ENCODE results near the gene STAT6. TPM values are rescaled to one million over a fixed set of nuclear protein-coding genes. Genes with fewer than 3 reads are reported as not detected.
"Not testable (repeated sequence)": the region's sequence is repeated elsewhere in the genome, so short reads cannot be mapped to it uniquely, and the experiment has no call there.

Gene STAT6
- total and polyA plus RNA-seq, 2 donors: 70.2 to 236 TPM

GRCh38 chr12:57087010-57087690 lies 24.0 kb downstream of the STAT6 start:
- Histone ChIP-seq H3K9me3 (ENCODE audit: control insufficient read depth in 2 of 2, insufficient read depth in 1 of 2, low read length in 1 of 2) (no peaks in the 10 kb centered on the region), H3K36me3 (ENCODE audit: control insufficient read depth in 2 of 2, insufficient read depth in 2 of 2, low read length in 1 of 2) (peaks cover 13 to 15% of the 10 kb centered on the region in 2 donors), H3K4me1 (ENCODE audit: control insufficient read depth in 2 of 2, insufficient read depth in 2 of 2, low read length in 2 of 2) (peaks cover 9 to 48% of the 10 kb centered on the region in 2 donors), H3K27me3 (ENCODE audit: control insufficient read depth in 2 of 2, insufficient read depth in 1 of 2, low read length in 1 of 2) (no peaks in the 10 kb centered on the region), H3K27ac (ENCODE audit: low read depth in 1 of 2, low read length in 1 of 2) (peak overlapping the region; percentile 99), H3K4me3 (ENCODE audit: low read length in 2 of 2) (peak overlapping the region; percentile 83 to 97)
- peak in 5 of 9 donors; percentile 75 to 93 (median 85) for DNase-seq (ENCODE audit: low read depth in 6 of 9, low spot score in 9 of 9)
- WGBS: under 1% methylated on average over 52 of the region's 52 CpGs

DNA sequence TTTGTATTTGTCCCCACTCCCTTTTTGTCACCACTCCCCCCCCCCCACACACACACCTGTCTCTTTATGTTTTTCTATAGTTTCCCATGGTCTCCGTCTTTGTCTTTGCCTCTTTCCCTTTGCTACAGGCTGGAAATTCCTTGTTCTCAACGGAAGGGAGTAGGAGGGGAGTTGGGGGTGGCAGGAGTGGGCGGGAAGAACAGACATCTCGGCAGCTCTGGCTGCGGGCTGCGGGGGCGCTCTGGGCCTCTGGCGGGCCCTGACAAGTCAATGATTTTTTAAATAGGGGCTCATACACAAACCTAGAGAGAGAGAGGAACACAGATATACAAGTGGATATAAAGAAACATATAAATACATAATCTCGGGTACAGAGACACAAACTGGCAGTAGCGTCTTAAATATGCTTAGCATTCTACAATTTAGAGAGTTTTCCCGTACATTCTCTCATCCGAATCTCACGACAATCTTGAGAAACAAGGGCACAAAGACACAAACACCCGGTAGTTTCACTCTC lies 24.6 kb downstream of the STAT6 start:
- Histone ChIP-seq H3K36me3 (ENCODE audit: control insufficient read depth in 2 of 2, insufficient read depth in 2 of 2, low read length in 1 of 2) (peaks cover 7 to 9% of the 10 kb centered on the region in 2 donors), H3K9me3 (ENCODE audit: control insufficient read depth in 2 of 2, insufficient read depth in 1 of 2, low read length in 1 of 2) (no peaks in the 10 kb centered on the region), H3K4me1 (ENCODE audit: control insufficient read depth in 2 of 2, insufficient read depth in 2 of 2, low read length in 2 of 2) (peaks cover 9 to 42% of the 10 kb centered on the region in 2 donors), H3K27ac (ENCODE audit: low read depth in 1 of 2, low read length in 1 of 2) (peak overlapping the region; percentile 99), H3K4me3 (ENCODE audit: low read length in 2 of 2) (peak overlapping the region; percentile 83 to 97), H3K27me3 (ENCODE audit: control insufficient read depth in 2 of 2, insufficient read depth in 1 of 2, low read length in 1 of 2) (no peaks in the 10 kb centered on the region)
- DNase-seq (ENCODE audit: low read depth in 6 of 9, low spot score in 9 of 9): peak in 3 of 9 donors; percentile 44 to 69 (median 48)
- WGBS: under 1% methylated on average over 14 of the region's 14 CpGs

- H3K27ac ChIP-seq (ENCODE audit: low read depth in 1 of 2, low read length in 1 of 2): peak overlapping the region; percentile 99
- H3K27me3 ChIP-seq (ENCODE audit: control insufficient read depth in 2 of 2, insufficient read depth in 1 of 2, low read length in 1 of 2): no peaks in the 10 kb centered on the region
- peaks cover 2 to 4% of the 10 kb centered on the region in 2 donors for H3K36me3 ChIP-seq (ENCODE audit: control insufficient read depth in 2 of 2, insufficient read depth in 2 of 2, low read length in 1 of 2)
- 31% methylated on average over 12 of the region's 12 CpGs for WGBS
- H3K4me1 ChIP-seq (ENCODE audit: control insufficient read depth in 2 of 2, insufficient read depth in 2 of 2, low read length in 2 of 2): peaks cover 9 to 38% of the 10 kb centered on the region in 2 donors
- peak overlapping the region; percentile 83 to 97 for H3K4me3 ChIP-seq (ENCODE audit: low read length in 2 of 2)
- DNase-seq (ENCODE audit: low read depth in 6 of 9, low spot score in 9 of 9): peak in 1 of 9 donors; percentile 52
- no peaks in the 10 kb centered on the region for H3K9me3 ChIP-seq (ENCODE audit: control insufficient read depth in 2 of 2, insufficient read depth in 1 of 2, low read length in 1 of 2)
These were observed 25.1 kb downstream of the STAT6 start for GRCh38 chr12:57085999-57086492.

DNA sequence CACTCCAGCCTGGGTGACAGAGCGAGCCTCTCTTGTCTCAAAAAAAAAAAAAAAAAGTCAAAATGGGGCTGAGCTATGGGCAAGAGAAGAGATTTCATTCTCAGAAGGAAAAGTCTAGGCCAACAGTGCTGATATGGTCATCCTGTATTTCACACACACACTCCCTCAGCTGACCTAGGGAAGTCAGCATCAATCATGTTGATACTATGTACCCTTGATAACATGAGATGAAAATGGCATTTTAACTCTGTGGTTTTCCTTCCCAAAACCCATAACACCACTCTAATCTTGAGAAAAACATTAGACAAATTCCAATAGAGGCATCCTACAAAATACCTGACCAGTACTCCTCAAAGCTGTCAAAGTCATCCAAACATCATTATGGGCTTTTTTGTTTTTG lies 30.3 kb downstream of the STAT6 start:
- Histone ChIP-seq H3K36me3 (ENCODE audit: control insufficient read depth in 2 of 2, insufficient read depth in 2 of 2, low read length in 1 of 2) (peaks cover 3 to 4% of the 10 kb centered on the region in 2 donors), H3K27me3 (ENCODE audit: control insufficient read depth in 2 of 2, insufficient read depth in 1 of 2, low read length in 1 of 2) (no peaks in the 10 kb centered on the region), H3K4me1 (ENCODE audit: control insufficient read depth in 2 of 2, insufficient read depth in 2 of 2, low read length in 2 of 2) (peaks cover 7 to 23% of the 10 kb centered on the region in 2 donors), H3K27ac (ENCODE audit: low read depth in 1 of 2, low read length in 1 of 2) (no peak overlapping the region), H3K9me3 (ENCODE audit: control insufficient read depth in 2 of 2, insufficient read depth in 1 of 2, low read length in 1 of 2) (no peaks in the 10 kb centered on the region), H3K4me3 (ENCODE audit: low read length in 2 of 2) (no peak overlapping the region)
- 98% methylated on average over 1 of the region's 1 CpG for WGBS
- no peak for DNase-seq (ENCODE audit: low read depth in 6 of 9, low spot score in 9 of 9)

DNA sequence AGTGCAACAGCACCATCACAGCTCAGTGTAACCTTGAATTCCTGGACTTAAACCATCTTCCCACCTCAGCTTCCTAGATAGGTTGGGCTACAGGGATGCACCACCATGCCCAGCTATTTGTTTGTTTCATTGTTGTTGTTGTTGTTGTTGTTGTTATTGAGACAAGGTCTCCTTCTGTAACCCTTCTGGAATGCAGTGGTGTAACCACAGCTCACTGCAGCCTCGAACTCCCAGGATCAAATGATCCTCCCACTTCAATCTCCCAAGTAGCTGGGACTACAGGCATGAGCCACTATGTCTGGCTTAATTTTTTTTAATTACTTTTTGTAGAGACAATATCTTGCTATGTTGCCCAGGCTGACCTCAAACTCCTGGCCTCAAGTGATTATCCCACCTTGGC lies 31.3 kb downstream of the STAT6 start:
- Histone ChIP-seq H3K27me3 (ENCODE audit: control insufficient read depth in 2 of 2, insufficient read depth in 1 of 2, low read length in 1 of 2) (no peaks in the 10 kb centered on the region), H3K36me3 (ENCODE audit: control insufficient read depth in 2 of 2, insufficient read depth in 2 of 2, low read length in 1 of 2) (peaks cover 5 to 6% of the 10 kb centered on the region in 2 donors), H3K4me3 (ENCODE audit: low read length in 2 of 2) (no peak overlapping the region), H3K27ac (ENCODE audit: low read depth in 1 of 2, low read length in 1 of 2) (peak overlapping the region; percentile 31 to 95), H3K9me3 (ENCODE audit: control insufficient read depth in 2 of 2, insufficient read depth in 1 of 2, low read length in 1 of 2) (no peaks in the 10 kb centered on the region), H3K4me1 (ENCODE audit: control insufficient read depth in 2 of 2, insufficient read depth in 2 of 2, low read length in 2 of 2) (peaks cover 7 to 18% of the 10 kb centered on the region in 2 donors)
- no peak for DNase-seq (ENCODE audit: low read depth in 6 of 9, low spot score in 9 of 9)
- WGBS: 94% methylated on average over 1 of the region's 1 CpG

DNA sequence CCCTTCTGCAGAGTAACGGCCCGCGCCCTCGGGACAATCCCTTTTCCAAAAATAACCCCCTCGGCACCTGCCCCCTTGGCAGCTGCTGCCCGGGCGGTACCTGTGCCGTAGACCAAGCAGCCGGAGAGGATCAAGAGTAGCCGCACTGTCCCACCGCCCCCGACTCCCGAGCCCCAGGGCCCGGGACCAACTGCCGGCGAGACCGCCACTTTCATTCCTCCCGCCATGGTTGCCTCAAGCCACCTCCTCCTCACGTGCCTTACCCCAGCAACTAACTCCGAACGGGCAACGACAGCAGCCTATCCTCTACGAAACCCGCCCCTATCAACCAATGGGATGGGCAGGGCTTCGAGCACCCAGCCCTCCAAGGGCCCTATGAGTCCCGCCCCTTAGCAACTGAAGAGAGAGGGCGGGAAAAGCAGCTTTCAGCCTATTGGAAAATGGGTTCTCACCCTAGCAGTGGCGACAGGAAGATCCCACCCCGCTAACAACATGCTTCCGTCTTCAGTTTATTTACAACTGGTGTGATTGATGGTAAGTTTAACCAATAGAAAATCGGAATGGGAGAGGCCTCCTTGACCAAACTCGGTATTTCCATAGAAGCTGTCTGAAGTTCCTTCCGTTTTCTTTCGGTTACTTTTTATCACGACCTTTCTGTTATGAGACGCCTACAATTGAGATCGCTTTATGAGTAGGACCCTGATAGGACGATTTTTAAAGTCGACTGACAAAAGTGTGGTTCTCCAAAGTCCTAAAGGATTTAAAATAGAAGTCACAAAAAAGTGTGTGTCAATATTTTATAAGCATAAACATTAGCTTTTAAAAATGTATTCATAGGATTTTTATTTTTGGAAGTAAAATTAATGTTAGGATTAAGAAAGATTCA lies 32.4 kb downstream of the STAT6 start, which contains the start of gene NEMP1:
NEMP1 (minus strand) TSS at position 273 of the 886 bp plus-strand sequence; CDS start at position 227, 46 bp downstream.
- Histone ChIP-seq H3K27me3 (ENCODE audit: control insufficient read depth in 2 of 2, insufficient read depth in 1 of 2, low read length in 1 of 2) (no peaks in the 10 kb centered on the region), H3K9me3 (ENCODE audit: control insufficient read depth in 2 of 2, insufficient read depth in 1 of 2, low read length in 1 of 2) (no peaks in the 10 kb centered on the region)

DNA sequence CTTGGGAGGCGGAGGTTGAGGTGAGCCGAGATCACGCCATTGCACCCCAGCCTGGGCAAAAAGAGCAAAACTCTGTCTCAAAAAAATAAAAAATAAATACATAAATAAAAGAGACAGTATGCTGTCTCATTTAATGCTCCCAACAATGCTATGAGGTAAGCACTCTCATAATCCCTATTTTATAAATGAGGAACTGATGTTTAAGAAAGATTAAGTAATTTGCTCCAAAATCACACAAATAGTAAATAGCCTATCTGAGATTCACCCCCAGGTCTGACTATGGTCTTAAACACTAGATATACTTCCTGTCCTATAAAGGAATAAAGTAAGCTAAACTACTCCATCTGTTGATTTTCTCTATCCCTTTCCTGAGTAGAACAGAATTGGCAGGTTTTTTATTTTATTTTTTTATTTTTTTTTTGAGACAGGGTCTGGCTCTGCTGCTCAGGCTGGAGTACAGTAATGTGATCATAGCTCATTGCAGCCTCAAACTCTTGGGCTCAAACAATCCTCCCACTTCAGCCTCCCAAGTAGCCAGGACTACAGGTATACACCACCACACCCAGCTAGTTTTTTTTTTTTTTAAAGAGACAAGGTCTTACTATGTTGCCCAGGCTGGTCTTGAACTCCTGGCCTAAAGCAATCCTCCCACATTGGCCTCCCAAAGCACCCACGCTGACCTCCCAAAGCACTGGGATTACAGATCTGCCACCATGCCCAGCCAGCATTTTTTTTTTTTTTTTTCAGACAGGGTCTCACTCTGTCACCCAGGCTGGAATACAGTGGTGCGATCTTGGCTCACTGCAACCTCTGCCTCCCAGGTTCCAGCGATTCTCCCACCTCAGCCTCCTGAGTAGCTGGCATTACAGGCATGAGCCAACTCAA lies 37.4 kb downstream of the STAT6 start:
- peaks cover 0 to 15% of the 10 kb centered on the region in 2 donors for H3K4me1 ChIP-seq (ENCODE audit: control insufficient read depth in 2 of 2, insufficient read depth in 2 of 2, low read length in 2 of 2)
- H3K27me3 ChIP-seq (ENCODE audit: control insufficient read depth in 2 of 2, insufficient read depth in 1 of 2, low read length in 1 of 2); H3K4me3 ChIP-seq (ENCODE audit: low read length in 2 of 2); DNase-seq (ENCODE audit: low read depth in 6 of 9, low spot score in 9 of 9); H3K27ac ChIP-seq (ENCODE audit: low read depth in 1 of 2, low read length in 1 of 2); H3K9me3 ChIP-seq (ENCODE audit: control insufficient read depth in 2 of 2, insufficient read depth in 1 of 2, low read length in 1 of 2): not testable (repeated sequence)
- H3K36me3 ChIP-seq (ENCODE audit: control insufficient read depth in 2 of 2, insufficient read depth in 2 of 2, low read length in 1 of 2): peaks cover 21 to 42% of the 10 kb centered on the region in 2 donors
- 98% methylated on average over 6 of the region's 6 CpGs for WGBS

More for the DNA sequence above, 32.4 kb downstream of the STAT6 start, which contains the start of gene NEMP1:
- Histone ChIP-seq H3K4me3 (ENCODE audit: low read length in 2 of 2) (peak within 1 kb of the TSS; percentile 63 to 80), H3K4me1 (ENCODE audit: control insufficient read depth in 2 of 2, insufficient read depth in 2 of 2, low read length in 2 of 2) (peaks cover 7 to 18% of the 10 kb centered on the region in 2 donors), H3K27ac (ENCODE audit: low read depth in 1 of 2, low read length in 1 of 2) (peak within 1 kb of the TSS; percentile 87 to 95), H3K36me3 (ENCODE audit: control insufficient read depth in 2 of 2, insufficient read depth in 2 of 2, low read length in 1 of 2) (peaks cover 6 to 8% of the 10 kb centered on the region in 2 donors)
- DNase-seq (ENCODE audit: low read depth in 6 of 9, low spot score in 9 of 9): peak; percentile 99 to 100 (median 99)
- under 1% methylated on average over 39 of the region's 39 CpGs for WGBS

- no peaks in the 10 kb centered on the region for H3K9me3 ChIP-seq (ENCODE audit: control insufficient read depth in 2 of 2, insufficient read depth in 1 of 2, low read length in 1 of 2)
- peaks cover 0 to 13% of the 10 kb centered on the region in 2 donors for H3K4me1 ChIP-seq (ENCODE audit: control insufficient read depth in 2 of 2, insufficient read depth in 2 of 2, low read length in 2 of 2)
- peaks cover 28 to 52% of the 10 kb centered on the region in 2 donors for H3K36me3 ChIP-seq (ENCODE audit: control insufficient read depth in 2 of 2, insufficient read depth in 2 of 2, low read length in 1 of 2)
- H3K4me3 ChIP-seq (ENCODE audit: low read length in 2 of 2): no peak overlapping the region
- H3K27ac ChIP-seq (ENCODE audit: low read depth in 1 of 2, low read length in 1 of 2): no peak overlapping the region
- DNase-seq (ENCODE audit: low read depth in 6 of 9, low spot score in 9 of 9): no peak
- H3K27me3 ChIP-seq (ENCODE audit: control insufficient read depth in 2 of 2, insufficient read depth in 1 of 2, low read length in 1 of 2): no peaks in the 10 kb centered on the region
- WGBS: 98% methylated on average over 2 of the region's 2 CpGs
These were observed 38.5 kb downstream of the STAT6 start for GRCh38 chr12:57072661-57073060.

All from thymus (tissue), 11 donors.